SK-N-SH (cell line): ENCODE results near the gene CCDC9.

Source experiments
- CTCF ChIP-seq: fragments of 200-600 bp; sonication (generic); IDR thresholded peaks from 2 replicates; pipeline ENCODE4 v1.6.1; 2017; ENCODE audit warnings: antibody characterized with exemption, mild to moderate bottlenecking, moderate library complexity
- ELF1 ChIP-seq: IDR thresholded peaks from 2 replicates; pipeline ENCODE4 v1.4.0; 2012
- EZH2phosphoT487 ChIP-seq: fragments of 200-600 bp; sonication (generic); IDR thresholded peaks from 2 replicates; pipeline ENCODE4 v1.6.1; 2017; ENCODE audit warnings: low read depth, mixed run types, mild to moderate bottlenecking, antibody characterized with exemption, moderate library complexity, borderline replicate concordance
- GATA2 ChIP-seq: sonication (generic); formaldehyde crosslinking; IDR thresholded peaks from 2 replicates; pipeline ENCODE4 v1.5.0; 2020; ENCODE audit warnings: mild to moderate bottlenecking, missing genetic modification reagents
- MXI1 ChIP-seq: IDR thresholded peaks from 2 replicates; pipeline ENCODE4 v1.6.1; 2012; ENCODE audit warnings: mild to moderate bottlenecking, low read depth, low read length, improper control_type of control experiment
- NFIC ChIP-seq: IDR thresholded peaks from 2 replicates; pipeline ENCODE4 v1.4.0; 2012; ENCODE audit warnings: borderline replicate concordance
- RFX5 ChIP-seq: IDR thresholded peaks from 2 replicates; pipeline ENCODE4 v1.6.1; 2012; ENCODE audit warnings: mild to moderate bottlenecking, improper control_type of control experiment, low read length
- RXRA ChIP-seq: IDR thresholded peaks from 2 replicates; pipeline ENCODE4 v1.4.0; 2012; ENCODE audit warnings: low read depth, mild to moderate bottlenecking, borderline replicate concordance
- TEAD4 ChIP-seq: IDR thresholded peaks from 2 replicates; pipeline ENCODE4 v1.4.0; 2012; ENCODE audit warnings: mild to moderate bottlenecking, borderline replicate concordance; ENCODE audit not compliant: insufficient read depth
- USF2 ChIP-seq: fragments of 150-350 bp; IDR thresholded peaks from 2 replicates; pipeline ENCODE4 v1.6.1; 2017; ENCODE audit warnings: antibody characterized with exemption, low read length, low read depth, borderline replicate concordance
- ZBTB33 ChIP-seq: IDR thresholded peaks from 2 replicates; pipeline ENCODE4 v1.4.0; 2012; ENCODE audit warnings: low read depth, borderline replicate concordance

- TF ChIP-seq TEAD4 (no peak), EZH2phosphoT487 (no peak), CTCF (peak; percentile 96), GATA2 (no peak), NFIC (no peak), USF2 (no peak), MXI1 (no peak), RXRA (no peak), ZBTB33 (no peak), ELF1 (no peak), RFX5 (no peak)
These were observed 8.9 kb upstream of the CCDC9 start for GRCh38 chr19:47247308-47247990.
